GM12878 (cell line): ENCODE results near the gene DDAH1. TPM values are rescaled to one million over a fixed set of nuclear protein-coding genes. Genes with fewer than 3 reads are reported as not detected.

ENCODE experiments used
- ATAC-seq: fragments of 200-7000 bp; cut with Tn5 transposase; 3 replicates; pipeline ENCODE4 v1.9.1; 2020; ENCODE audit warnings: mild to moderate bottlenecking, moderate library complexity
- BruUV-seq: library from RNA; stranded (reverse); fragments of 400-500 nt; replicated peaks from 2 replicates; lab custom pipeline; 2021; lab: Mats Ljungman, UMichigan
- CTCF ChIA-PET: fragments of 300-600 bp; sonication (Branson Sonifier 250); formaldehyde crosslinking; extraction: SDS; loops from one replicate; lab custom pipeline; 2021; ENCODE audit warnings: inconsistent platforms; lab: Yijun Ruan, JAX
- POLR2A ChIA-PET: fragments of 350-600 bp; formaldehyde crosslinking; extraction: SDS; loops from one replicate; lab custom pipeline; 2021; ENCODE audit warnings: inconsistent platforms; lab: Charles Lee
- RAD21 ChIA-PET: fragments of 300-600 bp; sonication (Branson Sonifier 250); formaldehyde crosslinking; loops from one replicate; lab custom pipeline; 2023; ENCODE audit warnings: antibody characterized with exemption; ENCODE audit not compliant: unreplicated experiment; lab: Charles Lee
- SMC1A ChIA-PET: fragments of 300-600 bp; sonication (Branson Sonifier 250); formaldehyde crosslinking; loops from one replicate; lab custom pipeline; 2023; ENCODE audit not compliant: unreplicated experiment, uncharacterized antibody; lab: Charles Lee
- DNase-seq: peaks from one replicate; pipeline ENCODE4 v3.0.0-alpha.2; 2011; ENCODE audit warnings: low read depth, low spot score
- FAIRE-seq: peaks from 3 replicates; lab custom pipeline; 2011; peaks lifted over from hg19 to GRCh38; lab: Jason Lieb, UNC
- H2AFZ ChIP-seq: 2 replicates; pipeline ENCODE4 v1.6.0; 2011; ENCODE audit warnings: low read depth, low read length, control low read depth; ENCODE audit not compliant: control insufficient read depth
- H3K27ac ChIP-seq: 2 replicates; pipeline ENCODE4 v1.5.1; 2011; ENCODE audit warnings: control low read depth; ENCODE audit not compliant: control insufficient read depth, insufficient read depth
- H3K27me3 ChIP-seq, 2 experiments: replicated peaks in 1 of 2; 2 replicates each; pipeline versions ENCODE4 v1.6.0 to v1.6.1; 2011; ENCODE audit warnings: low read length in 1 of 2; ENCODE audit not compliant: control insufficient read depth in 2 of 2, insufficient read depth in 2 of 2
- H3K36me3 ChIP-seq, 2 experiments: 2 replicates each; pipeline ENCODE4 v1.5.1; 2011; ENCODE audit warnings: low read length in 1 of 2; ENCODE audit not compliant: control insufficient read depth in 2 of 2, insufficient read depth in 2 of 2
- H3K4me1 ChIP-seq: 2 replicates; pipeline ENCODE4 v1.6.1; 2011; ENCODE audit warnings: mild to moderate bottlenecking, low read length, moderate library complexity, mixed read lengths; ENCODE audit not compliant: control insufficient read depth, insufficient read depth
- H3K4me2 ChIP-seq: 2 replicates; pipeline ENCODE4 v1.6.0; 2011; ENCODE audit warnings: control low read depth; ENCODE audit not compliant: control insufficient read depth, insufficient read depth
- H3K4me3 ChIP-seq: fragments of 200-600 bp; sonication (generic); 2 replicates; pipeline ENCODE4 v1.5.1; 2016
- H3K79me2 ChIP-seq: 2 replicates; pipeline ENCODE4 v1.6.0; 2011; ENCODE audit warnings: low read length; ENCODE audit not compliant: control insufficient read depth, insufficient read depth
- H3K9ac ChIP-seq: 2 replicates; pipeline ENCODE4 v1.8.0; 2011; ENCODE audit warnings: low read length, control low read depth, mixed read lengths; ENCODE audit not compliant: control insufficient read depth, insufficient read depth
- H3K9me3 ChIP-seq: replicated peaks from 3 replicates; pipeline ENCODE4 v1.5.1; 2011; ENCODE audit warnings: mild to moderate bottlenecking, low read length; ENCODE audit not compliant: control insufficient read depth, insufficient read depth
- H4K20me1 ChIP-seq: 2 replicates; pipeline ENCODE4 v1.6.0; 2011; ENCODE audit not compliant: control insufficient read depth, insufficient read depth
- ATF3 ChIP-seq: IDR thresholded peaks from 2 replicates; pipeline ENCODE4 v1.6.1; 2011; ENCODE audit warnings: low read depth, mild to moderate bottlenecking, low read length, moderate library complexity, borderline replicate concordance; ENCODE audit errors: extremely low read depth
- BMI1 ChIP-seq: fragments of 450-650 bp; IDR thresholded peaks from 2 replicates; pipeline ENCODE4 v1.6.1; 2016; ENCODE audit warnings: mild to moderate bottlenecking, moderate library complexity, borderline replicate concordance
- CBX3 ChIP-seq: fragments of 200-600 bp; sonication (generic); IDR thresholded peaks from 2 replicates; pipeline ENCODE4 v1.6.1; 2016; ENCODE audit warnings: low read depth, borderline replicate concordance
- CREB1 ChIP-seq: IDR thresholded peaks from 2 replicates; pipeline ENCODE4 v1.6.1; 2012; ENCODE audit warnings: low read depth, mild to moderate bottlenecking, inconsistent platforms
- EGR1 ChIP-seq, 2 experiments: IDR thresholded peaks; 1 replicate in 1 of 2; 2 replicates in 1 of 2; pipeline ENCODE4 v1.6.1; 2011 to 2012; ENCODE audit warnings: low read depth in 2 of 2, low read length in 2 of 2, borderline replicate concordance in 1 of 2, mild to moderate bottlenecking in 1 of 2, moderate library complexity in 1 of 2
- IRF4 ChIP-seq: IDR thresholded peaks from 2 replicates; pipeline ENCODE4 v1.6.1; 2011; ENCODE audit warnings: low read depth, low read length
- JUNB ChIP-seq: IDR thresholded peaks from 2 replicates; pipeline ENCODE4 v1.6.1; 2016; ENCODE audit warnings: antibody characterized with exemption, mild to moderate bottlenecking
- MXI1 ChIP-seq: fragments of 150-350 bp; IDR thresholded peaks from 2 replicates; pipeline ENCODE4 v1.6.1; 2011; ENCODE audit warnings: low read depth, mild to moderate bottlenecking, inconsistent platforms, low read length, improper control_type of control experiment
- PML ChIP-seq: IDR thresholded peaks from 2 replicates; pipeline ENCODE4 v1.6.1; 2012; ENCODE audit warnings: low read length, inconsistent platforms
- POLR2AphosphoS5 ChIP-seq: IDR thresholded peaks from 2 replicates; pipeline ENCODE4 v1.6.1; 2011; ENCODE audit warnings: mild to moderate bottlenecking, low read length, inconsistent platforms
- SREBF2 ChIP-seq: IDR thresholded peaks from 2 replicates; pipeline ENCODE4 v1.6.1; 2012; ENCODE audit warnings: mild to moderate bottlenecking, low read length
- ZNF384 ChIP-seq: IDR thresholded peaks from 2 replicates; pipeline ENCODE4 v1.6.1; 2012; ENCODE audit warnings: low read depth, mild to moderate bottlenecking, low read length, improper control_type of control experiment, borderline replicate concordance
- ZZZ3 ChIP-seq: IDR thresholded peaks from 2 replicates; pipeline ENCODE4 v1.6.1; 2011; ENCODE audit warnings: low read depth; ENCODE audit not compliant: control insufficient read depth, insufficient read length
- WGBS: methylation state at CpG from one replicate; pipeline ENCODE4 v1.1.6; 2016; ENCODE audit warnings: low lambda C conversion rate; ENCODE audit not compliant: insufficient replicate concordance, insufficient coverage; ENCODE audit errors: missing lambda C conversion rate; 5-methylcytosine and 5-hydroxymethylcytosine counted together
- in situ Hi-C: fragments of 300-500 bp; cut with MboI; formaldehyde crosslinking; loops from 9 replicates; pipeline ENCODE4 v1.14.3; 2018; ENCODE audit warnings: mixed read lengths
- intact Hi-C: fragments of 100-400 bp; cut with micrococcal nuclease; formaldehyde crosslinking; loops from one replicate; pipeline ENCODE4 v1.14.2; 2022; ENCODE audit not compliant: unreplicated experiment
- polyA plus RNA-seq, 11 experiments: library from polyadenylated mRNA; depleted of rRNA in 4 of 11; unstranded in 6 of 11; stranded (reverse) in 5 of 11; fragments of >200 nt; fragmentation: Nextera tagmentation in 4 of 11; fragmentation: Illumina TruSeq in 1 of 11; extraction: Ambion mirVana in 4 of 11; extraction: Trizol in 1 of 11; gene quantifications; 1 replicate in 1 of 11; 2 replicates in 10 of 11; pipeline versions ENCODE4 v1.2.1 to v1.2.3, GENCODE V29; 2011 to 2016; ENCODE audit warnings: inconsistent platforms in 2 of 11, missing spikeins in 2 of 11, low read depth in 1 of 11
- total RNA-seq, 4 experiments: library from RNA; depleted of rRNA in 3 of 4; stranded (reverse); fragments of >200 nt in 3 of 4; fragmentation: Illumina TruSeq in 1 of 4; extraction: Trizol in 1 of 4; gene quantifications; 2 replicates each; pipeline versions ENCODE4 v1.2.1 to v1.2.3, GENCODE V29; 2013 to 2021

The DDAH1 gene
- total and polyA plus RNA-seq, 10 of the 15 experiments (the other 5 are each of a cell fraction or from before 2014, with no cell fraction given) = 0.07 to 0.88 (median 0.27) TPM; not detected in 6

- no peak overlapping the region for H3K9ac ChIP-seq
- SMC1A ChIA-PET = interaction anchor here (2.1 kb wide), 1 partner anchor 11 kb away, joined by 6 read pairs; no protein-coding TSS in a partner anchor
- H4K20me1 ChIP-seq = no peaks in the 10 kb centered on the region
- no peak for ATAC-seq
- no peak overlapping the region for H3K4me2 ChIP-seq
- CTCF ChIA-PET = no interaction called here
- H3K4me1 ChIP-seq = no peaks in the 10 kb centered on the region
- RAD21 ChIA-PET = interaction anchor here (0.9 kb wide), 1 partner anchor 22 kb away, joined by 3 read pairs; no protein-coding TSS in a partner anchor
- H3K27ac ChIP-seq = no peak overlapping the region
- 95% methylated on average over 1 of the region's 1 CpG for WGBS
- POLR2A ChIA-PET = no interaction called here
- TF ChIP-seq IRF4 (no peak), MXI1 (no peak), BMI1 (no peak), EGR1 (IDR thresholded peaks at IDR 0.05; ENCODE audit: borderline replicate concordance in 1 of 2, low read depth in 2 of 2, low read length in 2 of 2) (no peak), SREBF2 (no peak), ZZZ3 (no peak), CBX3 (no peak), ATF3 (no peak), ZNF384 (no peak), CREB1 (no peak), PML (no peak), POLR2AphosphoS5 (no peak), JUNB (no peak)
- H2AFZ ChIP-seq = no peak overlapping the region
- DNase-seq = no peak
- no peaks in the 10 kb centered on the region; the same call in 2 of the 3 replicates for H3K9me3 ChIP-seq
- no peaks in the 10 kb centered on the region for H3K36me3 ChIP-seq
- H3K27me3 ChIP-seq = peaks cover 4 to 15% of the 10 kb centered on the region in 2 experiments
- no TSS peak for BruUV-seq
- no peak overlapping the region for H3K4me3 ChIP-seq
- in situ Hi-C loops (no loop called here), intact Hi-C loops (no loop called here)
- no peaks in the 10 kb centered on the region for H3K79me2 ChIP-seq
- FAIRE-seq = no peak
Measured at GRCh38 chr1:85465786-85466134, 801 bp upstream of the DDAH1 start.
